Right hindlimb (tissue), 1 donor: ENCODE measurements around the gene BICD1.
"Not testable (repeated sequence)": the region's sequence is repeated elsewhere in the genome, so short reads cannot be mapped to it uniquely, and the experiment has no call there.

Experiments used
- DNase-seq: peaks from one replicate; pipeline ENCODE4 v3.0.0-alpha.2; 2018

BICD1 gene

DNA sequence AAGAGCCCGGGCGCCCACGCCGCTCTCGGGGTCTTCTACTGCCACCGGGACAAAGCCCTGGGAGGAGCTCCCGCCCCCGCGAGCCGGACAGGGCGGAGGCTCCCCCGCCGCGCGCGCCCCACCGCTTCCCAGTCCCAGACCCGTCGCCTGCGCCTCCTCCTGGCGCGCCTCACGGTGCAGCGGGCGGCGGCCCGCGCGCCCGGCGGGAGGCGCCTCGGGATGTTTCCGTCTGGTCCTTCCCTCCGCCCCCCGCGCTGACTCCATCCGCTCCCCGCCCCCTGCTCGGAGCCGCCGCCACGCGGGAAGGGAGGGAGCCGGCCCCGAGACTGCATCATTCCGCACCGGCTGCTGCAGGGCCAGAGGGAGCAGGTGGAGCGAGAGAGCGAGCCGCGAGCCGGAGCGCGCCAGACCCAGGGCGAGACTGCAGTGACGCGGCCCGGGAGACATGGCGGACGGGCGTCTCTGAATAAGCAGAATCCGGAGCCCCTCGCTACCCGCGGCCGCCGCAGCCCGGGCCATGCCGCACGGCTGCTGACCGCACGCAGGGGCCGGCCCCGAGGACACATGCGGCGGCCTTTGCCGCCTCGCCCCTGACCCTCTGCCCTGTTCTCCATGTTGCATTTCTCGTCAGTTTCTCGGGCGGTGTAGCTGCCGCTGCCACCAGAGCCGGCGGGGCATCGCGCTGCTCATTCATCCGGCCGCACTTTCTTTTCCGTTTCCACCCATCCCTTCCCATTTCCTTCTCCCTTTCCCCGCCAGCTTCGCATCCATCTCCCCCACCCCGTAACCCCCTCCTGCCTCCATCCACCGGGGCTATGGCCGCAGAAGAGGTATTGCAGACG, at the start of gene BICD1:
Gene BICD1, plus strand, starts transcription at position 331 of the 842 bp plus-strand sequence. Its CDS starts 485 bp downstream, at position 816.
- DNase-seq: peak; percentile 95

DNA sequence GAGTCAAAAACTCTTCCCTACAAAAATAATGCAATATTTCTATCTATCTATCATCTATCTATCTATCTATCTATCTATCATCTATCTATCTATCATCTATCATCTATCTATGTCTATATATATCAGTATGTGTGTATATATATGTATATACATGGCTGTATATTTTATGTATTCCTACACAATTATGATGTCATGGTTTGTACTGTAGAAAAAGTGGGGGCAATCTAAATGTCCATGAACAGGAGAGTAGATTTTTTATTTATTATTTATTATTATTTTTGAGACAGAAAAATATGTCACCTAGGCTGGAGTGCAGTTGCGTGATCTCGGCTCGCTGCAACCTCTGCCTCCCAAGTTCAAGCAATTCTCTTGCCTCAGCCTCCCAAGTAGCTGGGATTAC, 45.6 kb upstream of the BICD1 start:
- DNase-seq: no peak

DNA sequence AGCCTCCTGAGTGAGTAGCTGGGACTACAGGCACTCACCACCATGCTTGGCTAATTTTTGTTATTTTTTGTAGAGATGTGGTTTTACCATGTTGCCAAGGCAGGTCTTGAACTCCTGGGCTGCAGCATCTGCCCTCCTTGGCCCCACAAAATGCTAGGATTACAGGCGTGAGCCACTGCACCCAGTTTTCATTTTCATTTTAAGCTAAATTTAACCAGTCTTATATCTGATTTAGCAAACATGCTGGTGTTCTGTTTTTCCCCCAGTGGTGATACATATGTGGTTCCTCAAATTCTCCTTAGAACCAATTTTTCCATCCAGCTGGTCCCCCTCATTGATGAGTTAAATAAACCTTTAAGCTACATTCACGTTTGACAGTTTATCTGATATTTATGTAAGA, 43.8 kb upstream of the BICD1 start:
- DNase-seq: no peak

DNA sequence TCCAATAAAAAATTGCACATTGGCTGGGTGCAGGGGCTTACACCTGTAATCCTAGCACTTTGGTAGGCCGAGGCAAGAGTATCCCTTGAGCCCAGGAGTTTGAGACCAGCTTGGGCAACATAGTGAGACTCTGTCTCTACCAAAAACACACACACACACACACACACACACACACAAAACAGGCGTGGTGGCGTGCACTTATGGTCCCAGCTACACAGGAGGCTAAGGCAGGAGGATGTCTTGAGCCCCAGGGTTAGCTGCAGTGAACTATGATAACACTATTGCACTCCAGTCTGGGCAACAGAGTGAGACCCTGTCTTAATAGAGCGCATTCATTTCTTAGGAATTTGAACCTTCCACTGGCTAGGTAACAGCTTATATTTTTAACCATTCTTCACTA, 42.9 kb upstream of the BICD1 start:
- no peak for DNase-seq

DNA sequence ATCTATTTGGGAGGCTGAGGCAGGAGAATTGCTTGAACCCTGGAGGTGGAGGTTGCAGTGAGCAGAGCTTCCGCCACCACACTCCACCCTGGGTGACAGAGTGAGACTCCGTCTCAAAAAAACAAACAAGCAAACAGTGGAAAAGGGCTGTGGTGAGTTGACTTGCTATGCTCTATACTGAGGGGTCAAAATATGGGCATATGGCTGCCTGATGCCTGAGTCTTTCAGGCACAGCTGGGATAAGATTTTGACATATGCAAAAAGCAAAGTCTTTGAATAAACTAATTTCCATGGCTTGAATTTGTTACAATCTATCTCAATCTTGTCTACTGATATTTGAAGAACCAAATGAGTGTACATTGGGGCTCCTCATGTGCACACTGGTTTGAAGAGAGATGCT, 40.4 kb upstream of the BICD1 start:
- no peak for DNase-seq

DNA sequence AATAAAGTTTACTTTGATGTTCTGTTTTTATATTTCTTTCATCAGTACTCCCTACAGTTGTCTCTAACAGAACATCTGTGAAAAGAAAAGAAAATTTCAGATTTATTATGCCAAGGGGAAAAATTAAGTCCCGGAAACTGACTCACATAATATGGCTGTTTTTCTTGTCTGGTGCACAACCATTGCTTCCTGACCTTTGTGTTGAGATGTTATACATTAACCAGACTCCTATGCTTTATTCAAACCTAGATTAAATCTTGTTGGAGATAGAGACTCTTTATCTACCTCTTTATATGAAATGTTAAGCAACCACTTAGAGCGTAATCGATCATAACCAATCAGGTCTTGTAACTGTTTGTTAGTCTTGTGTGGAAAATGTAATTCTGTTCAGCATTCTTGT, 37.6 kb upstream of the BICD1 start:
- no peak for DNase-seq

DNA sequence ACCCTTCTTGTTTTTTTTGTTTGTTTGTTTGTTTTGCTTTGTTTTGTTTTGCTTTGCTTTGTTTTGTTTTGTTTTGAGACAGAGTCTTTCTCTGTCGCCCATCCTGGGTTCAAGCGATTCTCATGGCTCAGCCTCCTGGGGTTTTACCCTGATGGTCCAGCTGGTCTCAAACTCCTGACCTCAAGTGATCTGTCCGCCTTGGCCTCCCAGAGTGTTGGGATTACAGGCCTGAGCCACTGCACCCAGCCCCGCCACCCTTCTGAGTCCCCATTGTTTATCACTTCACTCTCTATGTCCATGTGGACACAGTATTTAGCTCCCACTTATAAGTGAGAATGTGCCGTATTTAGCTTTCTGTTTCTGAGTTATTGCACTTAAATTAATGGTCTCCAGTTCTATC, 36.9 kb upstream of the BICD1 start:
- DNase-seq: no peak

DNA sequence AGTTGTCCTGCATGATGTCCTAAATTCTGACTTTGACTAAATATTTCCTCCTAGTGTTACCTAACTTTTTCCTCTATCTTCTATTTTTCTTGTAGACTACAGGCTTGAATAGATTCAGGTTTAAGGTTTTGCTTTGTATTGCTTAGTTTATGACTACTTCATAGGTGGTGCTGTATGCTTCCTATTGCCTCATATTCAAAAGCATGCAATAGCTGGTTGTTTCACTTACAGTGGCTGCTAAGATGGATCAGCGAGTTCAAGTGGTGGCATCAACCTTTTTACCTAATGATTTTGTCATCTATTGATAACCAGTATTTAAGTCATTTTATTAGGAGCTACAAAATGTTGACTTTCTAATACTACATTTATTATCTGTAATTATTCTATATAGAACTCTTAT, 36.3 kb upstream of the BICD1 start:
- DNase-seq: no peak

DNA sequence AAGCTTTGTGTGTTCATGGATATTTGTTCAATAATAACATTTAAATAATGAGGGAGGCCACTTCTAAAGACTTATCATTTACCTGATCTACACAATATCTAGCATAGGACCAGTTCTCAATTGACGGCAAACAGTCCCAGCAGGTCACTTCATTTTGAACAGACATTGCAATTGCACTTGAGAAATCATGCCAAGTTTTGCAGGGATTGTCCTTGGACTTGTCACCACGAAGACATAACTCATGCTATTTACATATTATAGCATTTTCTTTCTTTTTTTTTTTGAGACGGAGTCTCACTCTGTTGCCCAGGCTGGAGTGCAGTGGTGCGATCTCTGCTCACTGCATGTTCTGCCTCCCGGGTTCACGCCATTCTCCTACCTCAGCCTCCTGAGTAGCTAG, 34.5 kb upstream of the BICD1 start:
- DNase-seq: no peak

DNA sequence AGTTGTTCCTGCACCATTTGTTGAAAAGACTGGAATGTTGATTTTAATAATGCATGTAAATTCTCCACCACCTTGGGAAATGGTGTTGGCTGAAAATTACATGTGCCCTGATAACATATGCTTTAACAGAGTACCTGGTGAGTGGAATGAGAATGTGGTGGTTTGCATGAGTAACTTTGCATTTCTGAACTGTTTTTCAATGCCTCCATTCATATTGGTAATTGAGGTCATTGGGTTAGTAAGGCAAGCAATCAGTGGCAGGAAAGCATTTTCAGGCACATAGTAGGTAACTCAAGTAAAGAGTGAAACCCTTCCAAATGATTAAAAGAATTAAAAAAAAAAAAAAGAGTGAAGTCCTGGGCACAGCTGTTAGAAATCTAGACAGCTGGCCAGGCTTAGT, 32.2 kb upstream of the BICD1 start:
- no peak for DNase-seq

DNA sequence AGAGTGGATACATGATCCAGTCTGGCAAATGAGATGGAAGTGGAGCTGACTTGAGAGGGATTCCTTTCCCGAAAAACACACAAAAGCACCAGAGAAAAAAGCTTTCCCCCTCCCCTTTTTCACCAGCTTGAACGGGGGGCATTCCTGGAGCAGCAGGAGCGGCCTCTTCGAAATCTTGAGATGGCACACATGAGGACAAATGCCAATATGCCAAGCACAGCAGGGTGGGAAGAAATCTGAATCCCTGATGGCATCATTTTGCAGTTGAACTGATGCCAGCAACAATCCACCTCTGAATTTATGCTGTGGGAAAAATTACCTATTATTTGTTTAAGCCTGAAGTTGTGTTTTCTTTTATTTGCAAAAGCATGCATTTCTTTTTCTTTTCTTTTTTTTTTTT, 29.7 kb upstream of the BICD1 start:
- no peak for DNase-seq

DNA sequence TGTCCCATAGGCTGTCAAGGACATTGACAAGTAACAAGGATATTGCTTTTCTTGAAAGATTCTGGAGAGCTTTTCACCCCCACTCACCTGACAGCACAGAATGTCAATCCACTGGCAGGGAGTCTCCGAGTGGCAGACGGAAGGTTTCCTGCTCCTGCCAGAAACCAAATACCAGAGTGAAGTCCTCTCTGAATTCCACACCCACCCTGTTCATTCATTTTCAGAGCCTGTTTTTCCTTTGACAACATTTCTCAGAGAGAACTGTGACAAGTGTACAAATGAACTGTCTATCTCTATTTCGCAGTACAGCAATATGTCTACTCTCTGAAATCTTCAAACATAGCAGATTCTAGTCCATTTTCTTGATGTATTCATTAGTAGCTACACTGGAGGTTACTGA, 26.2 kb upstream of the BICD1 start:
- no peak for DNase-seq

DNA sequence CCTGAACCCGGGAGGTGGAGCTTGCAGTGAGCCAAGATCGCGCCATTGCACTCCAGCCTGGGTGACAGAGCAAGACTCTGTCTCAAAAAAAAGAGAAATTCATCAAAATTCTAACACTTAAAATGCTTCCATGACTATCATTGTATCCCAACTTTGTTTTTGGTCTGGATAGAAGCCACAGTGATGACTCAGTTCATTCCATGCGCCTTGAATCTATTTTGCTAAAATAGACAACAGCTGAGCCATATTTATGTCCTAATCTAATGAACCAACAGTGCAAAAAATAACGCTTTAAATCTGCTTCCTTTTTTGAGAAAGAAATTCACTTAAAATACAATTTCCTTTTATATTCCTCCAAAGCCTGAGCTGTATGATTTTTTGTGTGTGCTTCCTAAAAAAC, 23.2 kb upstream of the BICD1 start:
- no peak for DNase-seq

DNA sequence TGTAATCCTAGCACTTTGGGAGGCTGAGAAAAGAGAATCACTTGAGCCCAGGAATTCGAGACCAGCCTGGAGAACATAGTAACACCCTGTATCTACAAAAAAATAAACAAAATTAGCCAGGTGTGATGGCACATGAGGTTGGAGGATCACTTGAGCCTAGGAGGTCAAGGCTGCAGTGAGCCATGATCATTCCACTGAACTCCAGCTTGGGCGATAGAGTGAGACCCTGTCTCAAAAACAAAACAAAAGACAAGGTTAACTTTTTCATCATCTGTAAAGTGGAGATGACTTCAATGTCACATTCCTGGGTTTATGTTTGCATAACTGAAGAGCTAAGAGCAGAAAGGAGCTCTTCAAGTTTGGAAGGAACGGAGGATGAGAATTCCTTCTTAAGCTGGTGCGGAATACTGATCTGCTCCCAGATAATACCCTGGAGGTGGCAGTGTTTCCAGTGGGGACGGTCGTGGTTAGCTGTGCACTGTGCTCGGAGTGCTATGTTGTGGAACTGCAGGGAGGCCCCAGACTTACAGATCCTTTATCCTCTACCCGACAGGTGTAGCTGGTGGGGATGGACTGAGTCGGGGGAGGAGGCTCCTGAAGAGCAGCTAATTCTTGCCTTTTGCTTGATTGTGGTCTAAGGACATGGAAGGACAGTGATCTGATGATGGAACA, 22.5 kb upstream of the BICD1 start:
- no peak for DNase-seq

DNA sequence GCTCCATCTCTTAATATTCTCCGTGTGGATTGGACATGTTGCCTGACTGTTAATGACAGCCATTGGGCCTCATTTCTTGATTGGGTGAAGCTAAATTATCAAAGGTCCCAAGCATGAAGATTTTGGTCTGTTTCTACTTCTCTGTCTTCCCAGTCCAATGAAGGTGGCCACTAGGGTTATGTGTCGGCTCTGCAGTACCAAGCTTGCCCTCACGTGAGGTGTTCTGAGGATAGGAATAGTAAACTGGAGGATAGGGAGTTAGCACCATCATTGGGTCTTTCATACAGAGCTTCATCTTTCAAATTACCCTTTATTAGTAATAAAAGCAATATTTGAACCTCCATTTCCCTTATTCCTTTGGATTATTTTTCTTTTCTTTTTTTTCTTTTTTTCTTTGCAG, 21.9 kb upstream of the BICD1 start:
- no peak for DNase-seq

DNA sequence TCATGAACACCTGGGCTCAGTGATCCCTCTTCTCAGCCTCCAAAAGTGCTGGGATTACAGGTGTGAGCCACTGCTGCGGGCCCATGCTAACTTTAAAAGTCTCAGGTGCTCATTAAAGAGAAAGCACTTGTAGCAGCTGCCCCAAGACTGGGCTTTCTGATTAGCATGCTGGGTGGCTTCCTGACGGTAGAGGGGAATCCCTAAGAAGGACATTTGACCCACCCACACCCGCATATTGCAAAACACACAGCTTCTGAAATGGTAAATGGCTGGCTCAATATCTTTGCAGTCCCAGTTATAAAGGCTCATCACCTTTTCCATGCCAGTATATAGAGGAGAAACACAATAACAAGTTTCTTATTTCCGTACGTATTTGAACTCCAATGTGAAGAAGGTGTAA, 19.3 kb upstream of the BICD1 start:
- no peak for DNase-seq

DNA sequence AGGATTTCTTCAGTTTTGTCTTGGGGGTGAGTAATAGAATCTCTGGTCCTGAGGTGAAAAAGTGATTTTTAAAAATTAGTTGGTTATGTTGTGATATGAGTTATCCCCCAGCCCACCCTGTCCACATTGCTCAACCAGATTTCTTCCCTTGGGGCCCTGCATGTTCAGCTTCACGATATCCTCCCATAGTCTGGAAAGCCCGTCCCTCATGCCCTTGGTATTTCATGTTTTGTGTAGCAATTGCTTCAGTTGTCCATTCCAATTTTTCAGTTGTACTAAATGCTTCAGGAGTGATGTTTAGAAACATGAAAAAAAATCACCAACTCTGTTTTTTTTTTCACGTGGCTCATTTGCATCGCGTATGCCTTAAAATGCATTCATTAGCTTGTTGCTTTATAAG, 17.5 kb upstream of the BICD1 start:
- no peak for DNase-seq

DNA sequence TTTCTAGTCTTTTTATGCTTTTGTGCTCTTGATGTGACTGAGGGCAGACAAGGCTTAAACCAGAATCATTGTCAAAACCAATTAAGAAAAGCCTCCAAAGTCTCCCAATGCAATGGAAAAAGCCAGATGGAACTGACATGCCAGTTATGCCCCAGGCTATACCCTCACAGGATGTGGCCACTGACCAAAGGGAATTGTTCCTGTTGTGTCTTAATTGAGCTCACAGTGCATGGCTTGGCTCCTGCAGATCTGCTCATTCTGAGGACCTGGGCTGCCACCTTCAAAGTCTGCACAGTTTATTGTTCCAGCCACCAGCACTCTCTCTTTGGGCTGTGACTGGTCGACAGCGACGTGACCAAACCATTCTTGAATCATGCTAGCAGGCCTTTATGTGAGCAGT, 17.1 kb upstream of the BICD1 start:
- no peak for DNase-seq

DNA sequence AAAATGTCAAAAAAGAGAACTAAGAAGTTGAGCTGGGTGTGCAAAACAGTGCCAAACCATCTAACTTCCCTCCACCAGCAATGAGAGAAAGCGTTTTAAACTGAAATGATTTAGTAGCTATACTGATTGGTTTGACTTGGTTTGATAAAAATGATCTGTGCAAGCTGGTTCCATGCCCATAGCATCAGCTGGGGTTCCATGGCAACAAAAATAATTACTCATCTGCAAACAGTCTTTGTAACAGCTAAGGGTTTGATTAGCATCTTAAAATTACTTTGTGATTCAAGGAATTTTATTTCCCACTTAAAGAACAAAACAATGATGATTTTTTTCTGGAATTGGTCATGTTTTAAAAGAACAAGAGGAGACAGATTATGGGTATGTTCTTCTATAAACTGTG, 15.0 kb upstream of the BICD1 start:
- no peak for DNase-seq

DNA sequence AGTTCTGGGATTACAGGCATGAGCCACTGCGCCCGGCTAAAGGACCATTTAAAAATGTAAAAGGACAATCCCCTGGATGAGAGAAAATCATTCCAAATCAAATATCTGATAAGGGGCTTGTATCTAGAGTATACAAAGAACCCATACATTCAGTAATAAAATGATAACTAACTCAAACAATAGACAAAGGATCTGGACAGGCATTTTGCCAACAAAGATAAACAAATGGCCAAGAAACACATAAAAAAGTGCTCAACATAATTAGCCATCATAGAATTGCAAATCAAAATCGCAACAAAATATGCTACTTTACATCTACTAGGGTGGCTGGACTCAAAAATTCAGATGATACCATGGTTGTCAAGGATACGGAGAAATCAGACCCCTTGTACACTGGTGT, 8.5 kb upstream of the BICD1 start:
- no peak for DNase-seq

DNA sequence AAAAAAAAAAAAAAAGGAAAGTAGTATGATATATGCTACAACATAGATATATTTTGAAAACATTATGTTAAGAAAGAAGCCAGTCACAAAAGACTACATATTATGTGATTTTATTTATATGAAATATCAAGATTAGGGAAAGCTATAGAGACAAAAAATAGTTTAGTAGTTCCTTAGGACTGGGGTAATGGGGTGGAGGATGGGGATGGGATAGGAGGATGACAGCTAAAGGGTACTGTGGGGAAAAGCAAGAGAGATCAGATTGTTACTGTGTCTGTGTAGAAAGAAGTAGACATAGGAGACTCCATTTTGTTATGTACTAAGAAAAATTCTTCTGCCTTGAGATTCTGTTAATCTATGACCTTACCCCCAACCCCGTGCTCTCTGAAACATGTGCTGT, 7.4 kb upstream of the BICD1 start:
- not testable (repeated sequence) for DNase-seq

DNA sequence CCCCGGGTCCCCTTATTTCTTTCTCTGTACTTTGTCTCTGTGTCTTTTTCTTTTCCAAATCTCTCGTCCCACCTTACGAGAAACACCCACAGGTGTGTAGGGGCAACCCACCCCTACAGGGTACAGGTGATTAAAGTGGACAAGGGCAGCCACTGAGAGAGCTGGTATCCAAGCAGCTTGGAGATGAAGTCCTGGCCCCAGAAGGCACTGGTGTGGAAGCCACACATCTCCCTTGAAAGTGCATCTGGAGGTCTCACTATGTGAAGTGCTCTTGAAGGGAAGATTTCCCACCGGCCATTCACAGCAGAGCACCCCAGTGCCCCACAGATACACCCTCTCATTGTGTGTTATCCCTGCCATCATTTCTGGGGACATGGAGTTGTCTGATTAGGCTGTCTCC, 6.3 kb upstream of the BICD1 start:
- no peak for DNase-seq

DNA sequence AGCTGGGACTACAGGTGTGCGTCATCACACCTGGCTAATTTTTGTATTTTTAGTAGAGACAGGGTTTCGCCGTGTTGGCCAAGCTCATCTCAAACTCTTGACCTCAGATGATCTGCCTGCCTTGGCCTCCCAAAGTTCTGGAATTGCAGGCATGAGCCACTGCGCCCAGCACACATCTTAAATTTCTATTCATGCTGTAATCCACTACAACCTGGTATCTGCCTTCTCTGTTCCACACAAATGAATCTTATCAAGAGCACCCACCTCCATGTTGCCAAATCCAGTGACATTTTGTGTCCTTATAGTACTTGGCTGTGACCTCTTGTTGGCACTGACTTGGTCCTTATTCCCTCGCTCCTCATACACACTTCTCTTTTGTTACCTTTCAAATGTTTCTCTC, 5.8 kb upstream of the BICD1 start:
- no peak for DNase-seq

DNA sequence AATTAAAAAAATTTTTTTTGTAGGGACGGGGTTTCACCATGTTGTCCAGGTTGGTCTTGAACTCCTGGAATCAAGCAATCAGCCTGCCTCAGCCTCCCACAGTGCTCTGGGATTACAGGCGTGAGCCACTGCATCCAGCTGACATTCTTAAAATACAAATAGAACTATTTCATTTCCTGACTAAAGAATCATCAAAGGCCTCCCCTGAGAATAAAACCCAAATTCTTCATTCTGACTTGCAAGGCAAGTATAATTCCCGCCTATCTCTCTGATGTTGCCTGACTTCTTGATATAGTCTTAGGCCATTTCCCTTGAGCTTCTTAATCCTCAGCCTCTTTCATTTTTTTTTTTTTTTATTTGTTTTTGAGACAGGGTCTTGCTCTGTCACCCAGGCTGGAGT, 4.4 kb upstream of the BICD1 start:
- DNase-seq: no peak
